Measurements from ENCODE around the gene MTA3. TPM values are rescaled to one million over a fixed set of nuclear protein-coding genes. Genes with fewer than 3 reads are reported as not detected.

The MTA3 gene
- total and polyA plus RNA-seq, 2 of the 8 experiments (the other 6 are each of a cell fraction or from before 2014, with no cell fraction given): 125 to 184 TPM

DNA sequence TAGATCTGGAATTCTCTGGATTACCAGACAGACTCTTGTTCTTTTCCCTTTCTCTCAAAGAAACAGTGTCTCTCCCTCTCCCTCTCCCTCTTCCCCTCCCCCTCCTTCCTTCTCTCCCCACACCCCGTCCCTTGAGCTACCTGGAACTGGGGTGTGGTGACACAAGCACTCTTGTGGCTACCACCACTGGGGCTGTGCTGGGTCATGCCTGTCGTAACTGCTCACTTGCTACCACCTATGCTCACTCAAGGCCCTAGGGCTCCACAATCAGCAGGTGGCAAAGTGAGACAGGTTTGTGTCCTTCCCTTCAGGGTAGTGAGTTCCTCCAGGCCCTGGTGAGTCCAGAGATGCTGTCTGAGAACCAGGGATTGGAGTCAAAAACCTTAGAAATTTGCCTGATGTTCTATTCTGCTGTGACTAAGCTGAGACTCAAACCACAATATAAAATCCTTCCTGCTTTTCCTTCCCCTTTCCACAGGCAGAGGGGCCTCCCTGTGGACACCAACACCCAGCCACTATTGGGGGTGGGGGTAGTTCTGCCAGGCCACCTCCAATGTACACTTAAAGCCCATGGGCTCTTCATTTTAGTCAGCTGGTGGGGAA lies 124.7 kb downstream of the MTA3 start:
- FAIRE-seq: no peak

More for the DNA sequence above, 124.7 kb downstream of the MTA3 start:
- WGBS, 2 experiments (ENCODE audit: extremely low coverage in 1 of 2, insufficient coverage in 1 of 2, insufficient read length in 1 of 2, insufficient replicate concordance in 2 of 2, low coverage in 1 of 2, low lambda C conversion rate in 2 of 2, missing lambda C conversion rate in 1 of 2): 81% methylated on average over 2 of the region's 2 CpGs; no CpG with 5 or more reads in 1 of the 2 experiments
- no peak overlapping the region for H2AK5ac ChIP-seq (ENCODE audit: low read depth, low read length)
- no peaks in the 10 kb centered on the region for H3K9me3 ChIP-seq (ENCODE audit: insufficient read depth in 2 of 2, low read depth in 1 of 2, low read length in 1 of 2)
- no peak overlapping the region for H3K4me3 ChIP-seq (ENCODE audit: extremely low read depth in 1 of 4, insufficient read depth in 2 of 4, low read depth in 3 of 4, low read length in 4 of 4)
- H3K23ac ChIP-seq (ENCODE audit: insufficient read length): no peak overlapping the region
- H3K9ac ChIP-seq (replicated peaks in 1 of 4; ENCODE audit: extremely low read depth in 1 of 4, low read depth in 3 of 4, low read length in 3 of 4): no peak overlapping the region
- no peak overlapping the region for H3K27ac ChIP-seq (ENCODE audit: low read depth, low read length)
- no peak overlapping the region for H4K5ac ChIP-seq (ENCODE audit: insufficient read length, low read depth, low read length)
- H4K91ac ChIP-seq (replicated peaks; ENCODE audit: insufficient read length, low read length): no peak overlapping the region
- POLR2A ChIA-PET (ENCODE audit: partially characterized antibody): interaction anchor here (1.5 kb wide), 1 partner anchor 12 kb away, joined by 3 read pairs; no protein-coding TSS in a partner anchor
- H2BK20ac ChIP-seq (ENCODE audit: low read length): no peak overlapping the region
- no peak overlapping the region for H2AFZ ChIP-seq (ENCODE audit: low read length)
- no peak for DNase-seq (ENCODE audit: low read depth in 1 of 2, low spot score in 2 of 2)
- peaks cover 0 to 57% of the 10 kb centered on the region in 2 experiments; a peak in 2 of 4 replicates for H3K79me2 ChIP-seq (ENCODE audit: control insufficient read depth in 1 of 2, insufficient read depth in 2 of 2, low read length in 2 of 2)
- H3K79me1 ChIP-seq (ENCODE audit: low read depth, low read length): peaks cover 3% of the 10 kb centered on the region; the same call in 1 of the 2 replicates
- H3K14ac ChIP-seq (ENCODE audit: insufficient read length): no peak overlapping the region
- H3K36me3 ChIP-seq (ENCODE audit: control insufficient read depth in 2 of 4, insufficient read depth in 4 of 4, low read length in 3 of 4): peaks cover 0 to 38% (median 3%) of the 10 kb centered on the region in 4 experiments; a peak in 4 of 8 replicates
- no peaks in the 10 kb centered on the region for H3K23me2 ChIP-seq (ENCODE audit: low read depth, low read length)
- peak overlapping the region; percentile 18; the same call in 1 of the 2 replicates for H2BK5ac ChIP-seq (ENCODE audit: low read depth, low read length)
- CTCF ChIA-PET (ENCODE audit: partially characterized antibody): interaction anchor here (0.6 to 1.9 kb wide), 8 partner anchors 9 to 103 kb away, joined by 3 to 9 read pairs (median 3); no protein-coding TSS in a partner anchor
- no peak overlapping the region for H4K8ac ChIP-seq (ENCODE audit: extremely low read depth, insufficient read depth, low read length)
- no peak for TF ChIP-seq CBX8 (IDR thresholded peaks at IDR 0.05; ENCODE audit: borderline replicate concordance, low read depth, low read length)
- TF ChIP-seq MAX (IDR thresholded peaks at IDR 0.05): no peak
- TF ChIP-seq HDAC2 (IDR thresholded peaks at IDR 0.05; ENCODE audit: borderline replicate concordance in 1 of 2, low read depth in 2 of 2, low read length in 2 of 2): no peak
- no peak for TF ChIP-seq GTF2F1 (IDR thresholded peaks at IDR 0.05; ENCODE audit: borderline replicate concordance, low read depth, low read length)
- no peak for TF ChIP-seq EP300 (IDR thresholded peaks at IDR 0.05; ENCODE audit: borderline replicate concordance in 1 of 2, low read depth in 2 of 2, low read length in 2 of 2)
- no peak for TF ChIP-seq CTBP2 (IDR thresholded peaks at IDR 0.05; ENCODE audit: borderline replicate concordance, insufficient read depth, insufficient read length, low read length)
- TF ChIP-seq SP2 (IDR thresholded peaks at IDR 0.05; ENCODE audit: low read length): no peak
- TF ChIP-seq FOSL1 (IDR thresholded peaks at IDR 0.05; ENCODE audit: insufficient read depth, low read depth, low read length): no peak
- TF ChIP-seq, protein P1, sequence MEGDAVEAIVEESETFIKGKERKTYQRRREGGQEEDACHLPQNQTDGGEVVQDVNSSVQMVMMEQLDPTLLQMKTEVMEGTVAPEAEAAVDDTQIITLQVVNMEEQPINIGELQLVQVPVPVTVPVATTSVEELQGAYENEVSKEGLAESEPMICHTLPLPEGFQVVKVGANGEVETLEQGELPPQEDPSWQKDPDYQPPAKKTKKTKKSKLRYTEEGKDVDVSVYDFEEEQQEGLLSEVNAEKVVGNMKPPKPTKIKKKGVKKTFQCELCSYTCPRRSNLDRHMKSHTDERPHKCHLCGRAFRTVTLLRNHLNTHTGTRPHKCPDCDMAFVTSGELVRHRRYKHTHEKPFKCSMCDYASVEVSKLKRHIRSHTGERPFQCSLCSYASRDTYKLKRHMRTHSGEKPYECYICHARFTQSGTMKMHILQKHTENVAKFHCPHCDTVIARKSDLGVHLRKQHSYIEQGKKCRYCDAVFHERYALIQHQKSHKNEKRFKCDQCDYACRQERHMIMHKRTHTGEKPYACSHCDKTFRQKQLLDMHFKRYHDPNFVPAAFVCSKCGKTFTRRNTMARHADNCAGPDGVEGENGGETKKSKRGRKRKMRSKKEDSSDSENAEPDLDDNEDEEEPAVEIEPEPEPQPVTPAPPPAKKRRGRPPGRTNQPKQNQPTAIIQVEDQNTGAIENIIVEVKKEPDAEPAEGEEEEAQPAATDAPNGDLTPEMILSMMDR (IDR thresholded peaks at IDR 0.05; ENCODE audit: control extremely low read depth in 1 of 3, insufficient read depth in 1 of 3, low read depth in 1 of 3, low read length in 3 of 3): no peak
- H3K4ac ChIP-seq (replicated peaks; ENCODE audit: insufficient read length, low read depth, low read length): no peak overlapping the region
- no peak overlapping the region for H3K4me2 ChIP-seq (ENCODE audit: insufficient read depth in 1 of 2, low read depth in 2 of 2, low read length in 2 of 2)
- no peak overlapping the region for H2BK12ac ChIP-seq (ENCODE audit: low read depth, low read length)
- H2BK120ac ChIP-seq (replicated peaks; ENCODE audit: low read depth, low read length): no peak overlapping the region
- no peak overlapping the region for H3K56ac ChIP-seq (replicated peaks; ENCODE audit: insufficient read length, low read depth, low read length)
- H4K20me1 ChIP-seq (replicated peaks in 1 of 2; ENCODE audit: control insufficient read depth in 1 of 2, insufficient read depth in 2 of 2, low read length in 2 of 2): peaks cover 0 to 8% of the 10 kb centered on the region in 2 experiments
- no peaks in the 10 kb centered on the region for H3K4me1 ChIP-seq (replicated peaks in 1 of 4; ENCODE audit: control insufficient read depth in 3 of 4, insufficient read depth in 4 of 4, low read length in 3 of 4)
- no peak overlapping the region for H2BK15ac ChIP-seq (ENCODE audit: low read length)
- no peak overlapping the region for H3K18ac ChIP-seq (ENCODE audit: extremely low read depth, low read length)
- H3K27me3 ChIP-seq (replicated peaks in 1 of 4; ENCODE audit: control insufficient read depth in 3 of 4, extremely low read depth in 1 of 4, insufficient read depth in 3 of 4, low read length in 3 of 4): no peaks in the 10 kb centered on the region

All from H1 (cell line).